ENCODE results near the gene MVB12B.

DNA sequence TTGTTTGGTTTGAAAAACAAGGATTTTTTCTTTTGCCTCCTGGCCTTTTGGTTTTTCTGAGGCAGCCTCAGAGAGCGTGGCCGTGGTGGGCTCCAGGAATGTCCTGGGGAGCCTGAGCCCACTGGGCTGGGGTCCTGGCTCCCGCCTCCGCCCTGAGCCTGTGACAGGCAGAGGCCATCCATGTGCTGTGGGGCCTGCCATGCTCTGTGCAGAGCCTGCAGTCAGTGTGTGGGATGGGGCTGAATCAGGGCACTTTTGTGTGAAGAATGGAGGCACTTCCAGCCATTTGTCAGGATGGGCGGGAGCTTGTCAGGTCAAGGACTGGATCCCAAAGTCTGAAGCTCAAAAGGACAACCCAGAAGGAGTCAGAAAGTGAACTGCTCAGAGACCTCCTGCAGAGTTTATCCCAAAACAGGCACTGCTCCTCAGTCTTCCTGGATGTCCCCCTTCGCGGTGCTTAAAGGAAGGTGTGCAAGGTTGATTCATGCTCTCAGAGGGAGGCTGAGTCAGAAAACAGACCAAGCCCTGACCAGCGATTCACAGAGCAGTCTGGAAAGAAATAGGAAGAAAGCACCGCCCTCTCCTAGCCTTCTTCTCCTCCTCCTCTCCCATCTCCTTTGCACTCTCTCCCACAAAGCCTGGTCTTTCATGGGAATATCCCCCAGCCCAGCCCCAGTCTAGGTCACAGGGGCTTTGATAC, 53.2 kb downstream of the MVB12B start:
- TF ChIP-seq, protein P1, sequence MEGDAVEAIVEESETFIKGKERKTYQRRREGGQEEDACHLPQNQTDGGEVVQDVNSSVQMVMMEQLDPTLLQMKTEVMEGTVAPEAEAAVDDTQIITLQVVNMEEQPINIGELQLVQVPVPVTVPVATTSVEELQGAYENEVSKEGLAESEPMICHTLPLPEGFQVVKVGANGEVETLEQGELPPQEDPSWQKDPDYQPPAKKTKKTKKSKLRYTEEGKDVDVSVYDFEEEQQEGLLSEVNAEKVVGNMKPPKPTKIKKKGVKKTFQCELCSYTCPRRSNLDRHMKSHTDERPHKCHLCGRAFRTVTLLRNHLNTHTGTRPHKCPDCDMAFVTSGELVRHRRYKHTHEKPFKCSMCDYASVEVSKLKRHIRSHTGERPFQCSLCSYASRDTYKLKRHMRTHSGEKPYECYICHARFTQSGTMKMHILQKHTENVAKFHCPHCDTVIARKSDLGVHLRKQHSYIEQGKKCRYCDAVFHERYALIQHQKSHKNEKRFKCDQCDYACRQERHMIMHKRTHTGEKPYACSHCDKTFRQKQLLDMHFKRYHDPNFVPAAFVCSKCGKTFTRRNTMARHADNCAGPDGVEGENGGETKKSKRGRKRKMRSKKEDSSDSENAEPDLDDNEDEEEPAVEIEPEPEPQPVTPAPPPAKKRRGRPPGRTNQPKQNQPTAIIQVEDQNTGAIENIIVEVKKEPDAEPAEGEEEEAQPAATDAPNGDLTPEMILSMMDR (IDR thresholded peaks at IDR 0.05; ENCODE audit: low read depth, low read length): no peak
- TF ChIP-seq EZH2phosphoT487 (IDR thresholded peaks at IDR 0.05; ENCODE audit: low read depth): no peak

All from OCI-LY3 (cell line).